HEK293 (cell line): ENCODE data around the gene DMKN.
A peak's percentile ranks its signal among the peaks of the same experiment; 100 is the strongest.

Source experiments
- CTCF ChIA-PET: fragments of 350-600 bp; formaldehyde crosslinking; extraction: SDS; loops from one replicate; lab custom pipeline; 2021; ENCODE audit warnings: antibody characterized with exemption; lab: Yijun Ruan, JAX
- POLR2A ChIA-PET: fragments of 300-600 bp; formaldehyde crosslinking; extraction: SDS; loops from one replicate; lab custom pipeline; 2020; ENCODE audit warnings: antibody characterized with exemption, inconsistent platforms; lab: Yijun Ruan, JAX
- H3K27ac ChIP-seq: fragments of 200-500 bp; sonication (Bioruptor generic); 2 replicates; pipeline ENCODE4 v1.5.1; 2014; ENCODE audit warnings: low read depth, low read length, control low read depth, inconsistent platforms; ENCODE audit errors: extremely low read depth
- H3K36me3 ChIP-seq, 2 experiments: fragments of 200-500 bp in 1 of 2; sonication (Bioruptor generic) in 1 of 2; 1 replicate in 1 of 2; 2 replicates in 1 of 2; pipeline ENCODE4 v1.5.1; 2014 to 2017; ENCODE audit warnings: inconsistent platforms in 2 of 2, low read length in 2 of 2; ENCODE audit not compliant: control insufficient read depth in 2 of 2, insufficient read depth in 1 of 2
- H3K4me1 ChIP-seq: fragments of 200-500 bp; sonication (Bioruptor generic); 2 replicates; pipeline ENCODE4 v1.5.1; 2014; ENCODE audit warnings: mild to moderate bottlenecking, low read length, inconsistent platforms; ENCODE audit not compliant: control insufficient read depth, insufficient read depth
- H3K4me3 ChIP-seq: 2 replicates; pipeline ENCODE4 v1.5.1; 2011; ENCODE audit warnings: low read depth, mild to moderate bottlenecking, control low read depth, low read length, moderate library complexity
- H3K9me3 ChIP-seq: fragments of 200-500 bp; sonication (Bioruptor generic); 2 replicates; pipeline ENCODE4 v1.5.1; 2014; ENCODE audit warnings: low read depth, low read length, inconsistent platforms; ENCODE audit not compliant: control insufficient read depth, insufficient read depth
- EGR2 ChIP-seq: fragments of 450-650 bp; formaldehyde crosslinking; IDR thresholded peaks from 2 replicates; pipeline ENCODE4 v1.5.1; 2016; ENCODE audit warnings: low read depth, missing biosample characterization, missing genetic modification characterization
- MZF1 ChIP-seq: fragments of 450-650 bp; formaldehyde crosslinking; IDR thresholded peaks from 2 replicates; pipeline ENCODE4 v1.5.1; 2017; ENCODE audit warnings: missing biosample characterization, missing genetic modification characterization, borderline replicate concordance
- SALL2 ChIP-seq: fragments of 450-650 bp; formaldehyde crosslinking; IDR thresholded peaks from 2 replicates; pipeline ENCODE4 v1.5.0; 2017; ENCODE audit warnings: missing biosample characterization, mild to moderate bottlenecking, missing genetic modification characterization, borderline replicate concordance
- TCF7L2 ChIP-seq: IDR thresholded peaks from 2 replicates; pipeline ENCODE4 v1.6.1; 2011; ENCODE audit warnings: low read depth, mild to moderate bottlenecking, inconsistent platforms, low read length, moderate library complexity, borderline replicate concordance
- TRIM28 ChIP-seq: IDR thresholded peaks from 2 replicates; pipeline ENCODE4 v1.6.1; 2011; ENCODE audit warnings: low read length, control low read depth, borderline replicate concordance
- ZBTB10 ChIP-seq: fragments of 450-650 bp; formaldehyde crosslinking; IDR thresholded peaks from 2 replicates; pipeline ENCODE4 v1.5.1; 2016; ENCODE audit warnings: missing biosample characterization, missing genetic modification characterization
- ZFHX2 ChIP-seq: fragments of 450-650 bp; formaldehyde crosslinking; conservative IDR thresholded peaks from 2 replicates; pipeline ENCODE4 v1.5.1; 2016; ENCODE audit warnings: missing biosample characterization, missing genetic modification characterization
- ZFP41 ChIP-seq: fragments of 450-650 bp; formaldehyde crosslinking; IDR thresholded peaks from 2 replicates; pipeline ENCODE4 v1.5.1; 2016; ENCODE audit warnings: missing biosample characterization, missing genetic modification characterization, borderline replicate concordance
- ZNF175 ChIP-seq: fragments of 450-650 bp; formaldehyde crosslinking; IDR thresholded peaks from 2 replicates; pipeline ENCODE4 v1.5.1; 2016; ENCODE audit warnings: missing biosample characterization, missing genetic modification characterization
- ZNF311 ChIP-seq: fragments of 450-650 bp; formaldehyde crosslinking; IDR thresholded peaks from 2 replicates; pipeline ENCODE4 v1.5.1; 2017; ENCODE audit warnings: missing biosample characterization, missing genetic modification characterization, borderline replicate concordance
- ZNF350 ChIP-seq: fragments of 450-650 bp; formaldehyde crosslinking; IDR thresholded peaks from 2 replicates; pipeline ENCODE4 v1.5.0; 2017; ENCODE audit warnings: missing biosample characterization, mild to moderate bottlenecking, missing genetic modification characterization
- ZNF473 ChIP-seq: fragments of 450-650 bp; formaldehyde crosslinking; IDR thresholded peaks from 2 replicates; pipeline ENCODE4 v1.5.1; 2017; ENCODE audit warnings: missing biosample characterization, missing genetic modification characterization
- ZNF518A ChIP-seq: fragments of 450-650 bp; formaldehyde crosslinking; conservative IDR thresholded peaks from 2 replicates; pipeline ENCODE4 v1.5.1; 2016; ENCODE audit warnings: low read depth, missing biosample characterization, missing genetic modification characterization
- ZNF521 ChIP-seq: fragments of 450-650 bp; formaldehyde crosslinking; IDR thresholded peaks from 2 replicates; pipeline ENCODE4 v1.5.1; 2017; ENCODE audit warnings: missing biosample characterization, mild to moderate bottlenecking, missing genetic modification characterization
- ZNF623 ChIP-seq: fragments of 450-650 bp; formaldehyde crosslinking; IDR thresholded peaks from 2 replicates; pipeline ENCODE4 v1.5.1; 2016; ENCODE audit warnings: missing biosample characterization, missing genetic modification characterization
- ZNF664 ChIP-seq: fragments of 450-650 bp; formaldehyde crosslinking; IDR thresholded peaks from 2 replicates; pipeline ENCODE4 v1.5.1; 2016; ENCODE audit warnings: missing biosample characterization, missing genetic modification characterization
- ZNF677 ChIP-seq: fragments of 450-650 bp; IDR thresholded peaks from 2 replicates; pipeline ENCODE4 v1.5.0; 2018; ENCODE audit warnings: missing biosample characterization, mild to moderate bottlenecking, missing genetic modification characterization, moderate library complexity

DMKN gene

GRCh38 chr19:35552534-35553384 is 39.3 kb upstream of the DMKN start:
- Histone ChIP-seq H3K4me1 (no peaks in the 10 kb centered on the region), H3K9me3 (no peaks in the 10 kb centered on the region), H3K27ac (no peak overlapping the region), H3K36me3 (peaks cover 12 to 23% of the 10 kb centered on the region in 2 experiments; a peak in 2 of 3 replicates), H3K4me3 (no peak overlapping the region)
- POLR2A ChIA-PET: interaction anchor here (1.2 kb wide), 1 partner anchor 91 kb away, joined by 4 read pairs; no protein-coding TSS in a partner anchor
- TF ChIP-seq ZNF473 (tag by site-specific recombination) (peak; percentile 82; the same call in 1 of the 2 replicates), ZNF311 (tag by site-specific recombination) (peak; percentile 98; the same call in 1 of the 2 replicates), ZNF623 (tag by site-specific recombination) (peak; percentile 92), EGR2 (tag by site-specific recombination) (peak; percentile 90), SALL2 (tag by site-specific recombination) (0 out of 2 replicates have a peak, but pooled peaks have one; percentile 57), MZF1 (tag by site-specific recombination) (no peak), ZFHX2 (peak; percentile 66), ZNF521 (tag by site-specific recombination) (peak; percentile 50; the same call in 1 of the 2 replicates), ZBTB10 (tag by site-specific recombination) (no peak), ZNF175 (tag by site-specific recombination) (peak; percentile 54; the same call in 1 of the 2 replicates)
- CTCF ChIA-PET: interaction anchor here (0.7 to 1.6 kb wide), 3 partner anchors 39 to 90 kb away, joined by 3 to 9 read pairs (median 6); no protein-coding TSS in a partner anchor

GRCh38 chr19:35551091-35551810 is 37.8 kb upstream of the DMKN start:
- TF ChIP-seq SALL2 (tag by site-specific recombination): no peak
- TF ChIP-seq ZFP41: no peak
- no peak for TF ChIP-seq ZNF350 (tag by site-specific recombination)
- TF ChIP-seq, all 188 proteins: peak for 0
- Histone ChIP-seq H3K27ac (no peak overlapping the region), H3K4me1 (peaks cover 4% of the 10 kb centered on the region), H3K9me3 (no peaks in the 10 kb centered on the region), H3K36me3 (peaks cover 21 to 37% of the 10 kb centered on the region in 2 experiments; a peak in 2 of 3 replicates), H3K4me3 (no peak overlapping the region)
- CTCF ChIA-PET: interaction anchor here (0.6 to 1.6 kb wide), 6 partner anchors 41 to 1894 kb away, joined by 3 to 9 read pairs (median 4); no protein-coding TSS in a partner anchor
- POLR2A ChIA-PET: interaction anchor here (0.6 to 1.2 kb wide), 2 partner anchors 93 to 258 kb away, joined by 4 to 5 read pairs; no protein-coding TSS in a partner anchor

- no peaks in the 10 kb centered on the region for H3K9me3 ChIP-seq
- ChIA-PET POLR2A (interaction anchor here (1.9 to 2.5 kb wide), 2 partner anchors 8 to 63 kb away, joined by 7 to 10 read pairs; partner anchors contain the start of gene HAUS5), CTCF (interaction anchor here (0.5 to 3.9 kb wide), 38 partner anchors 8 to 382 kb away, joined by 3 to 53 read pairs (median 6); partner anchors contain the start of genes COX6B1 and HAUS5)
- no peak overlapping the region for H3K27ac ChIP-seq
- H3K4me1 ChIP-seq: peaks cover 7% of the 10 kb centered on the region
- no peak overlapping the region for H3K4me3 ChIP-seq
- peaks cover 21 to 37% of the 10 kb centered on the region in 2 experiments; a peak in 2 of 3 replicates for H3K36me3 ChIP-seq
- no peak for TF ChIP-seq TCF7L2
- no peak for TF ChIP-seq ZNF677 (tag by site-specific recombination)
- TF ChIP-seq ZNF664 (tag by site-specific recombination): peak; percentile 68; the same call in 1 of the 2 replicates
- no peak for TF ChIP-seq ZNF175 (tag by site-specific recombination)
- TF ChIP-seq ZNF518A (tag by site-specific recombination): no peak
- TF ChIP-seq TRIM28: no peak
Measured at GRCh38 chr19:35549879-35550523, 36.6 kb upstream of the DMKN start.
